Trophoblast cell (in vitro differentiated cells and primary cell): ENCODE results near the gene MED25.

Experiments
- DNase-seq, 2 donors: peaks; one replicate each; pipeline ENCODE4 v3.0.0-alpha.2; 2016
- H2AFZ ChIP-seq: 2 replicates; pipeline ENCODE4 v1.6.1; 2013; ENCODE audit warnings: low read length, moderate library complexity, mild to moderate bottlenecking; ENCODE audit not compliant: insufficient read depth, poor library complexity
- H2AK5ac ChIP-seq: 2 replicates; pipeline ENCODE4 v1.6.1; 2013; ENCODE audit warnings: mild to moderate bottlenecking, low read length
- H2BK120ac ChIP-seq: 2 replicates; pipeline ENCODE4 v1.6.1; 2013; ENCODE audit warnings: low read length, mild to moderate bottlenecking, moderate library complexity; ENCODE audit not compliant: insufficient read depth, poor library complexity
- H2BK12ac ChIP-seq: 2 replicates; pipeline ENCODE4 v1.6.1; 2013; ENCODE audit warnings: mild to moderate bottlenecking, low read length, moderate library complexity
- H2BK5ac ChIP-seq: 2 replicates; pipeline ENCODE4 v1.6.1; 2013; ENCODE audit warnings: low read length, low read depth, moderate library complexity, mild to moderate bottlenecking; ENCODE audit not compliant: poor library complexity
- H3K14ac ChIP-seq: 2 replicates; pipeline ENCODE4 v1.6.1; 2013; ENCODE audit warnings: mild to moderate bottlenecking, low read length
- H3K18ac ChIP-seq: 2 replicates; pipeline ENCODE4 v1.6.1; 2013; ENCODE audit warnings: mild to moderate bottlenecking, low read length
- H3K23ac ChIP-seq: 2 replicates; pipeline ENCODE4 v1.6.1; 2013; ENCODE audit warnings: low read length
- H3K27ac ChIP-seq: 2 replicates; pipeline ENCODE4 v1.5.1; 2013; ENCODE audit warnings: low read depth, mild to moderate bottlenecking, inconsistent platforms, low read length, moderate library complexity
- H3K27me3 ChIP-seq: 2 replicates; pipeline ENCODE4 v1.6.1; 2013; ENCODE audit warnings: inconsistent platforms, mild to moderate bottlenecking, low read length, moderate library complexity; ENCODE audit not compliant: insufficient read depth
- H3K36me3 ChIP-seq, 2 experiments: 1 replicate in 1 of 2; 2 replicates in 1 of 2; pipeline ENCODE4 v1.6.1; 2013; ENCODE audit warnings: low read length in 2 of 2, mild to moderate bottlenecking in 2 of 2, moderate library complexity in 1 of 2; ENCODE audit not compliant: insufficient read depth in 2 of 2, control insufficient read depth in 1 of 2
- H3K4ac ChIP-seq: 2 replicates; pipeline ENCODE4 v1.6.1; 2013; ENCODE audit warnings: low read depth, mild to moderate bottlenecking, low read length, moderate library complexity
- H3K4me1 ChIP-seq, 2 experiments: 1 replicate in 1 of 2; 2 replicates in 1 of 2; pipeline ENCODE4 v1.6.1; 2013; ENCODE audit warnings: low read length in 2 of 2, mild to moderate bottlenecking in 2 of 2, moderate library complexity in 1 of 2; ENCODE audit not compliant: insufficient read depth in 2 of 2, control insufficient read depth in 1 of 2
- H3K4me2 ChIP-seq: 2 replicates; pipeline ENCODE4 v1.6.1; 2013; ENCODE audit warnings: inconsistent platforms, mild to moderate bottlenecking, low read length, moderate library complexity
- H3K4me3 ChIP-seq: 2 replicates; pipeline ENCODE4 v1.5.1; 2013; ENCODE audit warnings: mild to moderate bottlenecking, low read depth, low read length, inconsistent platforms
- H3K79me1 ChIP-seq: one replicate; pipeline ENCODE4 v1.6.1; 2013; ENCODE audit warnings: low read length
- H3K79me2 ChIP-seq: 2 replicates; pipeline ENCODE4 v1.6.1; 2013; ENCODE audit warnings: low read length, mild to moderate bottlenecking; ENCODE audit not compliant: control insufficient read depth, insufficient read depth, poor library complexity
- H3K9ac ChIP-seq: 2 replicates; pipeline ENCODE4 v1.6.1; 2013; ENCODE audit warnings: mild to moderate bottlenecking, low read length
- H3K9me3 ChIP-seq: 2 replicates; pipeline ENCODE4 v1.6.1; 2013; ENCODE audit warnings: low read depth, mild to moderate bottlenecking, control low read depth, inconsistent platforms, low read length; ENCODE audit not compliant: insufficient read depth
- H4K12ac ChIP-seq: 2 replicates; pipeline ENCODE4 v1.6.1; 2013; ENCODE audit warnings: low read depth, mild to moderate bottlenecking, low read length, moderate library complexity
- H4K8ac ChIP-seq: 2 replicates; pipeline ENCODE4 v1.6.1; 2013; ENCODE audit warnings: low read depth, mild to moderate bottlenecking, low read length, moderate library complexity
- H4K91ac ChIP-seq: one replicate; pipeline ENCODE4 v1.6.1; 2013; ENCODE audit warnings: low read depth, mild to moderate bottlenecking, low read length, moderate library complexity
- WGBS: extraction: QIAGEN DNeasy Blood & Tissue Kit; methylation state at CpG from one replicate; pipeline ENCODE4 v1.1.7; 2013; ENCODE audit warnings: missing lambda C conversion rate; ENCODE audit not compliant: insufficient read length, insufficient coverage; ENCODE audit errors: extremely low coverage; 5-methylcytosine and 5-hydroxymethylcytosine counted together

Gene MED25

GRCh38 chr19:49824662-49825061 lies 6.6 kb downstream of the MED25 start:
- Histone ChIP-seq H4K12ac (no peak overlapping the region), H4K91ac (no peak overlapping the region), H2BK120ac (no peak overlapping the region), H3K4me2 (no peak overlapping the region), H3K27ac (no peak overlapping the region), H3K4ac (no peak overlapping the region), H3K79me1 (no peaks in the 10 kb centered on the region), H3K9ac (no peak overlapping the region), H2BK5ac (no peak overlapping the region), H3K18ac (no peak overlapping the region), H2BK12ac (no peak overlapping the region), H3K36me3 (peaks cover 42 to 49% of the 10 kb centered on the region in 2 experiments), H3K4me3 (no peak overlapping the region), H3K79me2 (no peaks in the 10 kb centered on the region), H2AFZ (no peak overlapping the region), H2AK5ac (no peak overlapping the region), H3K23ac (no peak overlapping the region), H4K8ac (no peak overlapping the region), H3K27me3 (no peaks in the 10 kb centered on the region), H3K4me1 (no peaks in the 10 kb centered on the region), H3K14ac (no peak overlapping the region), H3K9me3 (peaks cover 4% of the 10 kb centered on the region)
- no CpG with 5 or more reads among the region's 6 CpGs for WGBS
- no peak for DNase-seq

GRCh38 chr19:49827034-49827433 lies 8.9 kb downstream of the MED25 start:
- no peak overlapping the region for H2BK12ac ChIP-seq
- DNase-seq, result no peak
- no CpG with 5 or more reads among the region's 14 CpGs for WGBS

GRCh38 chr19:49829200-49829599 lies 11.1 kb downstream of the MED25 start:
- no peak overlapping the region for H3K4me2 ChIP-seq
- no peak overlapping the region for H2BK12ac ChIP-seq
- H3K27me3 ChIP-seq, result no peaks in the 10 kb centered on the region
- no CpG with 5 or more reads among the region's 8 CpGs for WGBS
- no peak overlapping the region for H3K4ac ChIP-seq
- no peak for DNase-seq
- no peak overlapping the region for H2AFZ ChIP-seq
- peaks cover 6% of the 10 kb centered on the region for H3K9me3 ChIP-seq
- H3K27ac ChIP-seq, result no peak overlapping the region
- H4K12ac ChIP-seq, result no peak overlapping the region
- H3K4me1 ChIP-seq, result no peaks in the 10 kb centered on the region
- H3K4me3 ChIP-seq, result no peak overlapping the region
- no peak overlapping the region for H3K18ac ChIP-seq
- H3K79me2 ChIP-seq, result no peaks in the 10 kb centered on the region
- H2BK5ac ChIP-seq, result no peak overlapping the region
- H2AK5ac ChIP-seq, result no peak overlapping the region
- no peak overlapping the region for H4K91ac ChIP-seq
- H4K8ac ChIP-seq, result no peak overlapping the region
- no peak overlapping the region for H3K23ac ChIP-seq
- H3K14ac ChIP-seq, result no peak overlapping the region
- H3K9ac ChIP-seq, result no peak overlapping the region
- H3K36me3 ChIP-seq, result peaks cover 66 to 72% of the 10 kb centered on the region in 2 experiments
- no peaks in the 10 kb centered on the region for H3K79me1 ChIP-seq
- H2BK120ac ChIP-seq, result no peak overlapping the region

More at GRCh38 chr19:49827034-49827433, 8.9 kb downstream of the MED25 start:
- H3K4me2 ChIP-seq, result no peak overlapping the region
- H3K79me1 ChIP-seq, result no peaks in the 10 kb centered on the region
- H3K4me1 ChIP-seq, result no peaks in the 10 kb centered on the region
- no peak overlapping the region for H2BK5ac ChIP-seq
- H3K79me2 ChIP-seq, result no peaks in the 10 kb centered on the region
- no peaks in the 10 kb centered on the region for H3K27me3 ChIP-seq
- H3K36me3 ChIP-seq, result peaks cover 57 to 62% of the 10 kb centered on the region in 2 experiments
- H3K9me3 ChIP-seq, result peaks cover 5% of the 10 kb centered on the region
- no peak overlapping the region for H4K91ac ChIP-seq
- no peak overlapping the region for H3K23ac ChIP-seq
- H3K18ac ChIP-seq, result no peak overlapping the region
- no peak overlapping the region for H3K4me3 ChIP-seq
- H2AK5ac ChIP-seq, result no peak overlapping the region
- no peak overlapping the region for H3K27ac ChIP-seq
- H3K9ac ChIP-seq, result no peak overlapping the region
- H2BK120ac ChIP-seq, result no peak overlapping the region
- H3K14ac ChIP-seq, result no peak overlapping the region
- H2AFZ ChIP-seq, result no peak overlapping the region
- no peak overlapping the region for H4K8ac ChIP-seq
- H4K12ac ChIP-seq, result no peak overlapping the region
- H3K4ac ChIP-seq, result no peak overlapping the region

- Histone ChIP-seq H3K36me3 (peaks cover 71 to 77% of the 10 kb centered on the region in 2 experiments), H2AK5ac (no peak overlapping the region), H3K79me2 (no peaks in the 10 kb centered on the region), H3K23ac (no peak overlapping the region), H3K27ac (no peak overlapping the region), H2BK5ac (no peak overlapping the region), H4K12ac (no peak overlapping the region), H3K4ac (no peak overlapping the region), H3K14ac (no peak overlapping the region), H4K91ac (no peak overlapping the region), H4K8ac (no peak overlapping the region), H2BK120ac (no peak overlapping the region), H3K4me3 (no peak overlapping the region), H3K9ac (no peak overlapping the region), H2AFZ (no peak overlapping the region), H3K27me3 (no peaks in the 10 kb centered on the region), H3K4me1 (no peaks in the 10 kb centered on the region), H3K4me2 (no peak overlapping the region), H3K79me1 (no peaks in the 10 kb centered on the region), H3K9me3 (peaks cover 6% of the 10 kb centered on the region), H2BK12ac (no peak overlapping the region), H3K18ac (no peak overlapping the region)
- WGBS, result no CpG with 5 or more reads among the region's 18 CpGs
- no peak for DNase-seq
These were observed 11.6 kb downstream of the MED25 start for GRCh38 chr19:49829721-49830120.
